COLO829 (cell line): ENCODE data around the gene MYLK.

Experiments
- DNase-seq: peaks from one replicate; pipeline ENCODE4 v3.0.0; 2012; ENCODE audit warnings: low spot score

The MYLK gene

DNA sequence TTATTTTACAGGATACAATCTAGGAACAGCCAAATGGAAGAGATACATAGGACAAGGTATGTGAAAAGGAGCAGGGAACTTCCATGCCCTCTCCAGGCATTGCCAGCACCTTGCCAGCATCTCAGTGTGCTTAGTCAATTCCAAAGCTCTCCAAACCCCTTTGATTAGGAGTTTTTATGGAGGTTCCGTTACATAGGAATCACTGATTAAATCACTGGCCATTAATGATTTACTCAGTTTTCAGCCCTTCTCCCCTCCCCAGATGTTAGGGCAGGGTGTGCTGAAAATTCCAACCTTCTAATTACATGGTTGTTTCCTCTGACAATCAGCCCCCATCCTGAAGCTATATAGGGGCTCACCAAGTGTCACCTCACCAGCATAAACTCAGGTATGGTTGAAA, 11.5 kb downstream of the MYLK start:
- no peak for DNase-seq

DNA sequence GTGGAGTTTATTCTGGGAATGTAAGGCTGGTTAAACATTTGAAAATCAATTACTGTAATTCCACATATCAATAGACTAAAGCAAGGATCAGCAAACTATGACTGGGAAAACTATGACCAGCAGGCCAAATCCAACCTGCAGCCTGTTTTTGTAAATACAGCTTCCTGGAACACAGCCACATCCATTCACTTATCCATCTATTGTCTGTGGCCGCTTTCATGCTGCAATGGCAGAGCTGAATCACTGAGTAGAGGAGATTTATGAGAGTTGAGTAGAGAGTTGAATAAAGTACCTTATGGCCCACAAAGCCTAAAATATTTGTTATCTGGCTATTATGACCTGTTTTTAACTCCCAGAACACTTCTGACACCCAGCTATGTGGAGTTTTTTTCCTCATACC, 12.2 kb downstream of the MYLK start:
- no peak for DNase-seq

DNA sequence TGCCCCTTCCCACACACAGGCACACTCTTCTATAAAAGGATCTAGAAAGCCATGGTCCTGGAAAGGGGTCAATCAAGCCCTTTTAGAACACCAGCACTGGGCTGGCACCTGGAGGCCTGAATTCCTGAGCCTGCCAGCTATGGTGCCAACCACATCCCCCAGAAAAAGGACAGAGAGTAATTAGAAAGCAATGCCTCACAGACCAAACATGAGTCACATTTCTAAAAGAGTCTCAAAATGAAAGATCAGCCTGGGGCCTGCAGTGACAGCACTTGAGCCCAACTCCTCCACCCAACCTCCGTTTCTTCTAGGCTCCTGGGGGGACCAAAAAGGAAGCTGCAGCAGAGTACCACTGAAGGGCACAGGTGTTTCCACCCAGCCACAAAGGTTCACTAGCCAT, 14.1 kb downstream of the MYLK start:
- DNase-seq: no peak

DNA sequence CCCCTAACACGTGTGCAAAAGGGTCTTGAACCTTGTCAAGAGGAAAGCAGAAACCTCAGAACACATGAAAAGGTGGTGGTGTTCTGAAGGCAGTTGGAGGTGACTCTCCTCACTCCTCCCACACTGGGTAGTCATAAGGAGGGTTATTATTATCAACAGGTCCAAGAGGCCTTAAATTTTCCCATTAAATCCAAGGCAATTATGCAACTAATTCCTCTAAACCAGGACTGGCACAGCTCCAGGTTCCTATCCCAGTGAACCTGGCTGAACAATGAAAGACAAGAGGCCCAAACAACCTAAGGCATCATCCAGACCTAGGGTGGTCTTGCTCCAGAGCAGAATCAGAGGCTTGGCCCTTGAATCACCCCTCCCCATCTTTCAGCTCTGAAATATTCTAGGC, 15.0 kb downstream of the MYLK start:
- no peak for DNase-seq

DNA sequence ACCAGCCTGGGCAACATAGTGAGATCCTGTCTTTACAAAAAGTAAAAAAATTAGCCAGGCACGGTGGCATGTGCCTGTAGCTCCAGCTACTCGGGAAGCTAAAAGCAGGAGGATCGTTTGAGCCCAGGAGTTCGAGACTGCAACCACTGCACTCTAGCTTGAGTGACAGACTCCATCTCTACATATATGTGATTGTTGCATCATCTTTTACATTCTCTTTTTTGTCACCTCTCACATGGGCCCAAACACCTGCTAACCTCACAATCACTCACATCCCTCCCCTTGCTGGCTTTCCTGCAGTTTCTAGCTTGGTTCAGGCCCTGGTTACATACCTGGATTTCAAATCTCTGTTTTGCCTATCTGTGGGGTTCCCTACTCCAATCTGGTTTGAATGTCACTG, 19.4 kb downstream of the MYLK start:
- DNase-seq: no peak

DNA sequence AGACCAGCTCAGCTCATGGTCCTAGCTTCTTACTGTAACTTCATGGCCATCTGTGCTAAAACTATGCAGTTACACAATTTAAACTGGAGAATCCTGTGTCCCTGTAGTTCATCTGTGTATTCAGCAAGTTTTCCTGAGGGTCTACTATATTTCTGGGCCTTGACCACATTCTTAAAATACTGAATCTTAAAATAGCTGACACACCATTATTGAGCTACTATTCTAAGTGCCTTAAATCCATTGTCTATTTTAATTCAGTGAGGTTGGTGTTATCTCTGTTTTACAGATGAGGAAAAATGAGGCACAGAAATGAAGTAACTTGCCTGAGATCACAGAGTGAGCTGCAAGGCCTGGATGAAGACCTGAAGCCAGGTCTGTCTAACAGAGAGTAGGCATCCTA, 22.0 kb downstream of the MYLK start:
- DNase-seq: no peak

DNA sequence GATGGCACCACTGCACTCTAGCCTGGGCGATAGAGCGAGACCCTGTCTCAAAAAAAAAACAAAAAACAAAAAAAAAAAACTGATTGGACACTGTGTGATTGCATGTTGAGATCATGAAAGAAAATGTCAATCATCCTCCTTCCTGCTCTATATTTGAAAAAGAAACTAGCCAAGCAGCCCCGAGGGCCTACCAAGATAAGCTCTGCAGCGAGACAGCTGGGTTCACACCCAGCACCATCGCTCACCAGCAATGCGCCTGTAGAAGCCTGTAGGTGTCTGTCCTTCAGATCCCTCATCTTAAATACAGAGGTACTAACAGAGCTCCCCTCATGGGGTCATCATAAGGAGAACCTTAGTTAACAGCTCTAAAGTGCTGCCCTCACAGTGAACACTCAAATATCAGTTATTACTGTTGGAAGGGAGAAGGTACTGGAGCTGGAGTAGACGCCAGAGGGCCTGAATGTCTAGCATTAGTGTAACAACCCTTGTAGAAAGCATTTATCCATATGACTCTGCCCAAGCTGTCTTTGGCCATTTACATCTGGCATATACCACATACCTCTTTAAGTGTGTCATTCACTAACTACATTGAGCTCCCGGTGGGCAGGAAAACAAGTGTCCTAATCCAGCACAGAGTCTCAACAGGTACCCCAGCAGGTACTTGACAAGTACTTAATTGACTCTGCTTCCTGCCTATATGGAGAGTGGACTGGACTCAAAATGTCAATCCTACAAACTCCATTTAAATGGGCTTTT, 22.9 kb downstream of the MYLK start:
- no peak for DNase-seq

DNA sequence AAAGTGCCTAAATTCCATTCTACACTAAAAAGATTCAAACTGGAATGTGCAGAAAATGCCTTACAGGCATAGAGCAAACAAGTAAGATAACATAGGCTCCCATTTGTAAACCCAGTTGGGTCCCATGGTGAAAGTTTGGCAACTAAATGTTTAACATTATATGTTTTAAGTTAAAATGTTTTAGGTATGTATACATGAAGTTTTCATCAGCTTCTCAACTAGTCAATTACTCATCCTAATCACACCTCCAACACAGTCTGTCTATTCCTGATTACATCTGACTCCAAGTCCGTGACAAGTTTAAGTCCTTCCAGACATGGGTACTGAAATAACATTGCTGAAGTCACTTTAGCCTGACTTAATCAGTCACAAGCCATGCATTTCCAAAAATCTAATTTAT, 25.0 kb downstream of the MYLK start:
- DNase-seq: no peak

DNA sequence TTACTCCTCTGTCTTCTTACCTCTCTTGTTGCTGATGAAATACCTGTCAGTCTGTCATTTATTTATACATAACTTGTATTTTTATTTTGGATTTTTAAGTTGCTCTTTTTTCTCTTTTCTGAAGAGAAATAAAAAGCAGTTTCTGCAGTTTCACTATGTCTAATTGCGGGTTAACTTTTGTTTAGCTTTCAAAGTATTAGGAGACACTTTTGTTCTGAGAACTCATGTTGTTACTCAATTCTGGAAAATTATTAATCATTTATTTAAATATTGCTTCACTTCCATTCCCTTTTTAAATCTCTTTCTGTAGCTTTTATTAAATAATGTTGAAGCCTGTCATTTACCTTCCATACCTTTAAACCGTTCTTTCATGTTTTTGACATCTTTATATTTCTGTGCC, 29.2 kb downstream of the MYLK start:
- DNase-seq: no peak

DNA sequence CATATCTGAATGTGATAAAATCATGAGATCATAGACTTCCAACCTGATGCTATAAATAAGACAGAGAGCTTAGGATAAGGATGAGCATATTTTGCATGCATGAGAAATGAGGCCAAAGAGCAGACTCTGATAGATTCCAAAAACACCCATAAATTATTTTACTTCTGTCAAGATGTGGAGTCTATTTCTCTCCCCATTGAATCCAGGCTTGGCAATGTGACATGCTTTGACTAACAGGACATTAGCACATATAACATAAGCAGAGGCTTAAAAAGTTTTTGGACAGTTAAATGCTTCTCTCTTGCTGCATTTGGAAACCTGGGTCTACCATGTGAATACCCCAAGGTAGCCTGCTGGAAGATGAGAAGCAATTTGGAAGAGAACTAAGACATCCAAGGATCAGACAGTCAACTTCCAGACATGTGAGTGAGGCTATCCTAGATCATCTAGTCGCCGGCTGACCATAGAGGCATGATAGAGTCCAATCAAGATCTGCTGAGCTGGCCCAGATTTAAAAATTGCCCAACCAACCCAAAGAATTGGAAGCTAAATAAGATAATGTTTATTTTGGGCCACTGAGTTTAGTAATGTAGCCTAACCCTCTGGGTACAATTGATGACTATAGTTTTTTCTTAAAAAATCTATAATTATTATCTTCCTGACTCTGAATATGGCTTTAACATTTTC, 30.3 kb downstream of the MYLK start:
- no peak for DNase-seq

DNA sequence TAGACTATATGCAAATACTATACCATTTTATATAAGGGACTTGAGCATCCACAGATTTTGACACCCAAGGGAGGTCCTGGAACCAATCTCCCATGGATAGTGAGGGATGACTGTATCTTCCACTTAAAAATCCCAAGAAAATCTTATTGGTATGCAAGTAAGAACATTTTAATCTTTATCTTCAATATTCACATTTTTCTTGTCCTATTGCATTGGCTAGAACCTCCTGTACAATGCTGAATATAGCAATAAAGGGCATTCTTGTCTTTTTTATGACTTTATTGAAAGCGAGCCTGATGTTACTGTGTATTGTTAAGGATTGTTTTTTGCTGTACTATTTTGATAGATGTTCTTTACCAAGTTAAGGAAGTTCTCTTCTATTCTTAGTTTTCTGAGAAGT, 36.9 kb downstream of the MYLK start:
- DNase-seq: no peak

DNA sequence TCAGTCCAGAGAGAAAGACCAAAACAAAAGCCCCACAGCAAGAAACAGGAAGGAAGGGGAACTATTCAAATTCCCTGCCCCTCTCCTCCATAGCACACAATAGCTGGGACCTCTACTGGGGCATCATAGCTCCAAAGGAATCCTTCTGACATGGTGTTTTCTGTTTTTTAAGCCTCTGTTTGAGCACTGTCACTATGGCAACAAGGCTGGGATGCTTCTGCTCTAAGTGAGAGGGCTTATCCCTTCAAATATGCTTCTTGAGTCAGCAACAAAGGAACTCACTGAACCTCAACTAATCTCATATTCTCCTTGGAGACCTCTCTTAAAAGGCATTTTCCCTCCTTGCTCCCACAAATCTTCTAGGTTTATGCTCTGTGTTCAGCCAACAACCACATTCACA, 40.5 kb downstream of the MYLK start:
- no peak for DNase-seq

DNA sequence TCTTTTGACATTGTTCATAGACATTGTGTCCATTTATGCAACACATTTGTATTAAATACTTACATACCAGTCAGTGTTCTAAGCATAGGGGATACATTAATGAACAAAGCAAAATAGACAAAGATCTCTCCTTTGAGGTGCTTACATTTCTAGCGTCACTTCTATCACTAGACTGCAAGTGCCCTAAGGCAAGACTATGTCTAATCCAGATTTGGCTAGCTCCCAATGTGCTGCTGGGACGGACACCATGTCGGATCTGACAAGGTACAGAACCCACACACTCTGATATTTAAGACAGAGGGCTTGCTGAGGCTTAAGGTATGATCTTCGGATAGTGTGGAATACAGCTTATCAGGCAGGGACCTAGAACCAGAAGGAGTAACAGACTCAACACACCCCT, 41.4 kb downstream of the MYLK start:
- DNase-seq: no peak

DNA sequence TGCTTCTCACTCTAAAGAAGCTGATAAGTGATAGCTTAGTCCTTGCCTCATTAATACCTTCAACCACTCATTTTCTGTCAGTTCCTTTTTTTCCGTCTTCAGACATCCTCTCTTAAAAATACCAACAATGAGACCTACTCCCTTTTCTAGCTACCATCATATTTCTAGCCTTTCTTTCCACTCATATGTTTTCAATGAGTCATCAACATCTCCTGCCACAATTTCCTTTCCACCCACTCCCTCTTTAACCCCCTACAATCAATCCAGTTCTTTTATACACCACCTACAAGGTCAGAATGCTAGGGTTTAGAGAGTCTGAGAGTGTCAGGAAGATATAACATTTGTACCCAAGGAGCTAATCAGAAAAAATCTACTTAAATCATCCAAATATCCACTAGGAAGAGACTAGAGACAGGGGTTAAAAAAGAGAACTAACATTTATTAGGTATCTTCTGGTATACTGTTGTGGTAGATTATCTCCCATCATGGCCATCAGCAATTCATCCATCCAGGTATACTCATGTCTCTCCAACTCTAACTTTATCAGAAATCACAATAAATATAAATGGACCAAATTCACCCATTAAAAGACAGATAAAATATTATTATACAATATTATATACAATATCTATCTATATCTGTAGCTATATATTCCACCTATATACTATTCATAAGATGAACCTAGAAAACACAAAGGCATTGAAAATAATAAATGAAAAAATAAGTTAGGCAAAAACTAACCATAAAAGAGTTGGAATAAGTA, 42.5 kb downstream of the MYLK start:
- DNase-seq: peak; percentile 86

DNA sequence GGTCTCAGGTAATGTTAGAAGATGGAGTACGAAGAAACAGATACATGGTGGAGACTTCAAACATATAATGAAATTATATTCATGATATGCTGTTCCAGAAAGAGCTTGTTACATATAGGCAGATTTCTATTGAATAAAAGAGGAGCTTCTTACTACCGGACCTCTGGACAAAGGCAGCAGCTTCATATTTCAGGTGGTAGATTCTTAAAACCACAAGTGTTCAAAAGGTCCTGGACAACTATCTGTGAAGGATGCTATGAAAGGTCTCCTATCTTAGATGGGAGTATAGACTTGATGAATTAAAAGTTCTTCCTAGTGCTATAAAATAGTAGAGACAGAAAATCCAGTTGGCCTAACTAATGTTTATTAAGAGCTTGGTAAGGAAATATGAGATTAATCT, 43.2 kb downstream of the MYLK start:
- no peak for DNase-seq

DNA sequence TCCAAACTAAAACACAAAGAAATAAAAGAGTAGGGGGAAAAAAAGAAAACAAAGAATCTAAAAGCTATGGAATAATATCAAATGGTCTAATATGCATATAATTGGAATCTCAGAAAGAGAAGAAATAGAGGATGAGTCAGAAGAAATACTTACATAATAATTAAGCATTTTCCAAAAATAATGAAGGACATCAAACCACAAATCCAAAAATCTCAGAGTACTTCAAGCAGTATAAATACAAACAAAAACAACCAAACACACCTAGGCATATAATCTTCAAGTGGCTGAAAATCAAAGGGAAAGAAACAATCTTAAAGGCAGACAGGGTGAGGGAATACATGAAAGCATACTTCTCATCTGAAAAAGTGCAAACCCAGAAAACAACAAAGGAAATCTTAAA, 46.3 kb downstream of the MYLK start:
- DNase-seq: no peak

DNA sequence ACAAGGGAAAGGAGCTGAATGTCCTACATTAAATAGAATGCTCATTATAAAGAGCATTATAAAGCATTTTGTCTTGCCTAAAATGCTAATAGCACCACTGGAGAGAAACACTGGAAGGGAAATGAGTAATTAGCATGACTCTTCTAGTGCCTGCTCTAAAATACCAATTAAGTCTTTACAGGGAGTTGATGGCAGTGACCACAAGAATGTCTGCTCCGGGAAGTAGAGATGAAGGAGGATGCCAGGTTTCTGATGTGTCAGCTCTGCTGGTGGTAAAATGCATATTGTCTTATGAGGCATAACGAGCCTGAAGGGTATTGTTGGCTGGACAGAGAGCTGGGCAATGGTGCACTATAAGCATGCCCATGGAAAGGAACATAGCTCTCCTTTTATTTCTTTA, 49.5 kb downstream of the MYLK start:
- DNase-seq: no peak

DNA sequence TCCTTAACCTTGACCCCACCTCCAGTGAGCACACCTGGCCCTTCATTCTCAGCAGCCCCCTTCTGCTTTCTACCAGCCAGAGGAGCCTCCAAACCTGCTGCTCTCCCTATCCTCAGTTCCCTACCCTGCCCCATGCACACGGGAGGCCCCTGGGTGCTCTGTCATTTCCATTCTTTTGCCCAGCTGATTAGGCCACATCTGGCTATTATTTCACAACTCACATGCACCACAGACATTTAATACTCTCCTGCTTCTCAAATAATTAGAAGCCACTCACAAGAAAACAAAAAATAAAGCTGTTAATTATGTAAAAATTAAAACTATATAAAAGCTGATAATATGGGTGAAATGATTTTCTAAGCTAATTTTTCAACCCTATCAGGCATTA, 50.7 kb downstream of the MYLK start:
- no peak for DNase-seq

DNA sequence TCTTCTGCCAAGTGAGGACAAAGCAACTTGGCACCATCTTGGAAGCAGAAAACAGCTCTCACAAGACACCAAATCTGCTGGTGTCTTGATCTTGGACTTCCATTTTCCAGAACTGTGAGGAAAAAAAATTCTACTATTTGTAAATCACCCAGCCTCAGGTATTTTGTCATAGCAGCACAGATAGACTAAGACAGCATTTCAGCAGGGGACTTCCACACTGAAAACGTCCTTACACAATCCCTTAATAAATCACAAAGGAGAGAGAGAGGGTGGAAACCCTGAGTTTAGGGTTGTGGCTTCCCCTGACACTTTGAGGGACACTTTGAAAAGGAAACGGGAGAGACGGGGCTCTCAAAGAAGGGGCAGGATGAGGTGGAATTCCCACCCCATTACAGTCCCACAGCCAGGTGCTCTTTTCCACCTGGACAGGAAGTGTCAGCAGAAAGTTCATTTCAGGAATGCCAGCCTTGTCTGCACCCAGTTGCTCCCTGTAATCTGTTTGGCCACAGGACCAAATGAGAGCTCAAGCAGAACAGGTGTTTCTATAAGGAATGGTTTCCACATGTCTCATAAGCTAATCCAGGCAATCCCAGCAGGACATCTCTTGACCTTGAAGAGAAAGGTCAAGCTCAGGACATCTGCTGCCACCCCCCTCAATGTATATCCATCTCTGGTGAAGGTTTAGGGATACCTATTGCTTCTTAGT, 51.3 kb downstream of the MYLK start:
- DNase-seq: no peak

DNA sequence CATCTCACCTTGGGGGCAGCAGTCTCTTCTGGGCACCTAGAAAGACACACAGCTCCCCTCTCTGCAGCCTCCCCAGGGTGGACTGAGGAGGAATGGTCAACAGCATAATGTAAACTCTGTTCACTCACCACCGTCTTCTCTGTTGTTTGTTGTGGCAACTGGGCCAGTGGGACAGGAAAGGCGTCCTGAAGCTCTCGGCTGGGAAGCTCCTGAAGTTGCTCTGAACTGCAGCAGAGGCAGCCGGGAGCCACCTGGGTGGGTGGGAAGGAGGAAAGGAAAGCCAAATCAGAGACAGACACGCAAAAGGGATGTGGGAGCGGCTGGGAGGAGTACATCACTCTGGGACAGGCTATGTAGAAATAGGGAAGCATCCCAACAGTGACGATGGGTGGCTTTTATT, 52.7 kb downstream of the MYLK start:
- no peak for DNase-seq

DNA sequence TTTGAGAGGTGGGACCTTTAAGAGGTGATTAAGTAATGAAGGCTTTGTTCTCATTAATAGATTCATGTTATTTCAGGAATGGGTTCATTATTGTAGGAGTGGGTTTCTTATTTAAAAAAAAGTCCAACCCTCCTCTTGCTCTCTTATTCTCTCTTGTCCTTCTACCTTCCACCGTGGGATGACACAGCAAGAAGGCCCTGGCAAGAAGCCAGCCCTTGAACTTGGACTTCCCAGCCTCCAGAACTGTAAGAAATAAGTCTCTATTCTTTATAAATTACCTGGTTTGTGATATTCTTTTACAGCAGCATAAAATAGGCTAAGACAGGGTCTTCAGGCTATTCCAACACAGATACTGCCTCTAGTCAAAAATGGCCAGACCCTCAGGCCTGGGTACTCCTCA, 62.2 kb downstream of the MYLK start:
- DNase-seq: no peak

DNA sequence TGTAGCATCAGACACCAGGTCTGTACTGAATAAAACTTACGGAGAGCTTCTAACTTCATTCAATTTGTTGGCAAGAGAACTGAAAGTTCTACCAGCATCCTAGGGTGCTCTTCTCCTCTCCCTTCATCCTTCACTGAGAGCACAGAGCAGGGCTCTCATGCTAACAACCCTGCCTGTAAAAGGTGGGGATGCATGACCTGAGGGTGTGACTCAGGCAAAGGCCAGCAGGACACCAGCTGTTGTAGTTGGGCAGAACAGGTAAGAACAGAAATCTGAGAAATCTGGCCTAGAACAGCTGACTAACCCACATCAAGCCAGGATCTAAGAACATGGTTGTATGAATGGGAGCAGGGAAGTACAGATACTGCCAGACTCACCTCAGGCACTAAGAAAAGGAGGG, 64.2 kb downstream of the MYLK start:
- DNase-seq: no peak

DNA sequence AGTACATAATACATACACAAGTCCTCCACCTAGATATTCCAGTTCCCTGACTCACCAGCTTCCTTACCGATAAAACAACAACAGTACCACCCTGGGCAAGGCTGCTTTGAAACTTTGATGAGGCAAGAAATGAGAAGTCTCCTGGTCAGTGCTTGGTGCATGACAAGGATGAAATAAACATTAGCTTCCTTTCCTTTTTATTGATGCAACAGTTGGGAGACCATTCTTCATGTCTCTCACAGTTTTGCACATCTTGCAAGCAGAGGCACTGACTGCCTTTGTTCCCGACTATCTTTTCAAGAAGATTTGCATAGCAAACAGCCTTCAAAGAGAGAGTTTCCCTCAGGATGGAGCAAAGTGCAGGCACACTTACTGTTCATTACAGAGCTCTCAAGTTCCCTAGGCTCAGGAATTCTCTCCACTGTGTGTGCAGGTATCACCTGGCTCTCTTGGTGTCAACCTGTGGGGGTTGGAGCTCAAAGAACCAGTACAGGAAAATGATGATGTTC, 65.2 kb downstream of the MYLK start:
- peak; percentile 28 for DNase-seq
